ENCODE data around the gene TRAF7.

GRCh38 chr16:2206780-2207433, 51.3 kb downstream of the TRAF7 start:
- TF ChIP-seq, protein P1, sequence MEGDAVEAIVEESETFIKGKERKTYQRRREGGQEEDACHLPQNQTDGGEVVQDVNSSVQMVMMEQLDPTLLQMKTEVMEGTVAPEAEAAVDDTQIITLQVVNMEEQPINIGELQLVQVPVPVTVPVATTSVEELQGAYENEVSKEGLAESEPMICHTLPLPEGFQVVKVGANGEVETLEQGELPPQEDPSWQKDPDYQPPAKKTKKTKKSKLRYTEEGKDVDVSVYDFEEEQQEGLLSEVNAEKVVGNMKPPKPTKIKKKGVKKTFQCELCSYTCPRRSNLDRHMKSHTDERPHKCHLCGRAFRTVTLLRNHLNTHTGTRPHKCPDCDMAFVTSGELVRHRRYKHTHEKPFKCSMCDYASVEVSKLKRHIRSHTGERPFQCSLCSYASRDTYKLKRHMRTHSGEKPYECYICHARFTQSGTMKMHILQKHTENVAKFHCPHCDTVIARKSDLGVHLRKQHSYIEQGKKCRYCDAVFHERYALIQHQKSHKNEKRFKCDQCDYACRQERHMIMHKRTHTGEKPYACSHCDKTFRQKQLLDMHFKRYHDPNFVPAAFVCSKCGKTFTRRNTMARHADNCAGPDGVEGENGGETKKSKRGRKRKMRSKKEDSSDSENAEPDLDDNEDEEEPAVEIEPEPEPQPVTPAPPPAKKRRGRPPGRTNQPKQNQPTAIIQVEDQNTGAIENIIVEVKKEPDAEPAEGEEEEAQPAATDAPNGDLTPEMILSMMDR (IDR thresholded peaks at IDR 0.05): no peak
- TF ChIP-seq POLR2A (IDR thresholded peaks at IDR 0.05) (no peak), POLR2AphosphoS5 (IDR thresholded peaks at IDR 0.05) (no peak), EP300 (IDR thresholded peaks at IDR 0.05) (no peak)

Measured in upper lobe of left lung (tissue), 4 donors.